Cerebellar nuclear complex (tissue), 1 donor: ENCODE results near the gene EME1.
A peak's percentile ranks its signal among the peaks of the same experiment; 100 is the strongest.
"Not testable (repeated sequence)": the region's sequence is repeated elsewhere in the genome, so short reads cannot be mapped to it uniquely, and the experiment has no call there.

Experiments
- DNase-seq, 2 experiments: peaks; one replicate each; lab custom pipeline; 2025; lab: John Stamatoyannopoulos, UW

The EME1 gene

DNA sequence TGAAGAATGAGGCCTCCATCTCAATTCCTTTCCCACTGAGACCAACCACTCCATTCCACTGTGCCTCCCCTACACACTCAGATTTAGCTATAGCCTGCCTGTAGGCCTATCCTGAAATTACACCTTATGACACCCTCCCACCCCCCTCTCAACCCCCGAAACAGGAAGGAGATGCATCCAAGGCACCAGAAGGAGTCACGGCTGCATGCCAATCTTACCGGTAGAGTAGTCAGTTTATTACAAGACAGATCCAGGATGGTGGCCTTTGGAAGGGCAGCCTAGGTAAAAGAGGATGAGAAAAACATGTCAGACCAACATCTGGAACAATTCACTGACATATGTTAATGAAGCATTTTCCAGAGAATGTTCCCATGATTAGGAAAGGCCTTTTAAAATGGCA is 21.7 kb downstream of the EME1 start:
- no peak for DNase-seq

DNA sequence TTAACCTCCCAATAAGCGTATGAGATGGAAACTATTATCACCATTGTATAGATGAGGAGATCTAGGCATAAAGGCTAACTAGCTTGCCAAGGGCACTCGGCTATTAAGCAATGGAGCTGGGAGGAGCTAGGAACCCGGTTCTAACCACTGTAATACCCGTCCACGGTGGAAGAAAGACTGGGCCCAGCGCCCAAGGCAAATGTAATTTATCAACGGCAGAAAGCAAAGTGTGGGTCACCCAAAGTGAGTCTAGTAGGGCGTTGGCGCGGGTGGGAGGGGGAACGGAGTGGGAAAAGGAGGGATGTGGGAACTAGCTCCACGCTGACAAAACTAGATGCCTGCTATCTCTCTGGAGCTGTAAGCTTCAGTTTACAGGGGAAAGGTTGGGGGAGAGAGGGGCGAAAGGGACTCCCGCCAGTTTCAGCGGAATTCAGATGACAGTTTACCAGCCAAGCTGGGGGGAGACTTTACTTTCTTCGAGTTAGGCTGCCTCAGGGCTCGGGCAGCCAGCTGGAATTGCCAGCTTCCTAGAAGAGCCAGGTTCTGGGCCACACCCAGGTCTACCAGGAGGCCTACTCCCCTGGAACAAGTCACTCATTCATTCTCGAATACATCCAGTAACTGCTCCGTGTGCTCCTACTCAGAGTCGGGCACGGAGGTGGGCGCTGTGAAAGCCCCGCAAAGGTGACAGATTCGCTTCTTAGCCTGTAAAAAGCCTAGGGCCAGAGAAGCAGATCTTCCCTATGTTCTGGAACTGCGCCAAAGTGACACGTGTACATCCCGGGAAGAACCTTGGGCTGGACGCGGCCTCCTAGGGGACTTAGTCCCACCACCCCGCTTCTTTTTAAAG is 23.5 kb downstream of the EME1 start:
- no peak for DNase-seq

DNA sequence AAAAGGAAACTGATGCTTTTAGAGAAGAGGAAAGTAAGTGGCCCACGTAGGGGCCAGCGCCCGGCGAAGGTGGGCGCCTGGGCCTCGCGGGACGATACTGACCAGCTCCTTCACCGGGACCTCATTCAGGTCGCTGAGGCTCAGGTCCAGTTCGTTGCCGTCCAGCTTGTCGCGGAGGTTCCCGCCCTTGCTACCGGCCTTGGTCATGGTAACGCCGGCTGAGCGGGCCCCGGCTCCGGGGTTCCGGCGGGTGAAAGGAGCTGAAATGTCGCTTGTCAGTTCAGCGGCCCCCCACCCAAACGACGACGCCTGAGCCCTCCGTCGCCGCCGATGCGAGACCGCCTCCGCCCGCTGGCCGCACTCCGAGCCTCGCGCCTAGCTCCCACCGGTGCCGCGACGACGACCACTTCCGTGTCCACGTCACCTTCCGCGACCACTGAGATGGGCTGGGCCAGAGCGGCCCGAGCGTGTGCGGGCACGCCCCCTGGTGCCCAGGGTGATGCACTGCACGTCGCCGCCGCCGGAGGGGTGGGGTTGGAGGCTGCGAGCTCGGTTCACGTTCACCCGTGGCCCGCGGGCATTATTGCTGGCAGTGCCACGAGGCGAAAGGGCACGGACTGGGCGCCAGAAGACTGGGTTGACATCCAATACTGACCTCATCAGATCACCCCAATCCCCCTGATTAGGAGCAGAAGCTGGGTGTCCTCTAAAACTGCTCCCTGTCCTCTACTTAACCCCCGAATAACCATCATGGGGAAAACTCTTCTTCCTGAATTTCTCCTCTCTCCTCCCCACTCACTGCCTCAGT is 24.3 kb downstream of the EME1 start, which contains the start of gene LRRC59:
LRRC59 (minus strand) TSS at position 413 of the 808 bp plus-strand sequence; CDS start at position 207, 206 bp downstream.
- peak; percentile 41 to 50 for DNase-seq

DNA sequence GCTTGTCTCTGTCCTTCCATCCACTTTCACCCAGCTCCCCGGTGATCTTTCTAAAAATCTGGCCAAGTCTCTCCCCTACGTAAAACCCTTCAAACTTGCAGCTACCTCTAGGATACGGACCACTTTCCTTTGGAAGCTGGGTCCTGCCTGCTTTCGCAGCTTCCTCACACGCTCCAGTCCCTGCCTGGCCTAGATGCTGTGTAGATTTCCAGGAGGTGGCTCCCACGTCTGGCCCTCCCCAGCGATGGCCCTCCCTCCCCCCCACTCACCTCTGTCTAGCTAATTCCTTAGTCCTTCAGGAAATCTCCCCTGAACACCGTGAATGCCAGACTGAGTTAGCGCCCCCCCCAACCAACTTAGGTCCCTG is 24.9 kb downstream of the EME1 start:
- DNase-seq: no peak

DNA sequence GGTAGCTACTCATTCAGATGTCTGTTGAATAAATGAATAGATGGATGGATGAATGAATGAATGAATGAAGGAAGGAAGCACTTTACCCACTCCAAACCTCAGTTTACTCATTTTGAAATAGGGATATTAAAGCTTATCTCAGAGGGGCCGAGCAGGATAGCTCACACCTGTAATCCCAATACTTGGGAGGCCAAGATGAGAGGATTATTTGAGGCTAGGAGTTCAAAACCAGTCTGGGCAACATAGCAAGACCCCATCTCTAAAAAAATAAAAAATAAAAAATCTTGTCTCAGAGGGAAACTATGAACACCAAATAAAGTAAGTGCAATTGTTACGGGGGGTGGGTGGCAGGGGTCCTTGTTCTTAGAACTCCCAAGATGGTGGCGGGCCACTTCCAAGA is 25.6 kb downstream of the EME1 start:
- not testable (repeated sequence) for DNase-seq

DNA sequence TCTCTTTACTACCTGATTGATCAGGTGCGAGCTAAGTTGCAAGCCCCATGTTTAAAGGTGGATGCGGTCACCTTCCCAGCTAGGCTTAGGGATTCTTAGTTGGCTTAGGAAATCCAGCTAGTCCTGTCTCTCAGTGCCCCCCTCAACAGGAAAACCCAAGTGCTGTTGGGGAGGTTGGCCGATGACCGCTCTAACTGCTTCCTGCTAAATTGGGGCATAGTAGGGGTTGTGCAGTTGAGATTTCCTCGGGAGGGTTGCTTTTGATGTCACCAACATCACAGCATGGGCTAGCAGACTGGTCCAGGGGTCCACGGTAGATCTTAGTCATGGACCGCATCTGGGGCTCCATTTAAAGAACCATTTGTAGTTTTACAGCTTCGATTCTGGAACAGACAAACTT is 26.6 kb downstream of the EME1 start:
- DNase-seq: not testable (repeated sequence)

DNA sequence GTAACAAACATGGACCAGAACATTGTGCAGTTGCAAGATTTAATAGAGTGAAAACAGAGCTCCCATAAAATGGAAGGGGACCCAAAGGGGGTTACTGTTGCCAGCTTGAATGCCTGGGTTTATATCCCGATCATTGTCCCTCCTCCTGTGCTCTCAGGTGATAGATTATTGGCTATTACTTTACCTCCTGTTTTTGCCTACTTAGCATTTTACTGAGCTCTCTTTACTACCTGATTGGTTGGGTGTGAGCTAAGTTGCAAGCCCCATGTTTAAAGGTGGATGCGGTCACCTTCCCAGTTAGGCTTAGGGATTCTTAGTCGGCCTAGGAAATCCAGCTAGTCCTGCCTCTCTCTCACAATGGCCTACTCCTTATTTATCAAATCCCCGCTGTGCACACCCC is 32.3 kb downstream of the EME1 start:
- DNase-seq: not testable (repeated sequence)

DNA sequence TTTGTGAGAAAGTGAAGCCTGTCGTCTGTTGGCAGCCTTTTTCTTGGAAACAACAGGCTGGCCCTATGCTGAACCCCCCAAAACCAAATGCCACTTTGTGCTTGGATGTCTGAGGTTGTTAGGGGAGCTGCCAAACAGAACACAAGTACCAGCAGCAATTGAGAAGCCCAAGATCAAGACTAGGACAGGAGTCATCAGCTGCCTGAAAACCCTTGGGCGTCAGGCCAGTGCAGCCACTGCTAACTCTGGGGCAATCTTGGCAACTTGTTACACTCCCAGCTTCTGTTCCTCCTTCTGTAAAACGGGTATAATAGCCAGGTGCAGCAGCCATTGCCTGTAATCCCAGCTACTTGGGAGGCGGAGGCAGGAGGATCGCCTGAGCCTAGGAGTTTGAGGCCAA is 33.5 kb downstream of the EME1 start:
- DNase-seq: no peak

DNA sequence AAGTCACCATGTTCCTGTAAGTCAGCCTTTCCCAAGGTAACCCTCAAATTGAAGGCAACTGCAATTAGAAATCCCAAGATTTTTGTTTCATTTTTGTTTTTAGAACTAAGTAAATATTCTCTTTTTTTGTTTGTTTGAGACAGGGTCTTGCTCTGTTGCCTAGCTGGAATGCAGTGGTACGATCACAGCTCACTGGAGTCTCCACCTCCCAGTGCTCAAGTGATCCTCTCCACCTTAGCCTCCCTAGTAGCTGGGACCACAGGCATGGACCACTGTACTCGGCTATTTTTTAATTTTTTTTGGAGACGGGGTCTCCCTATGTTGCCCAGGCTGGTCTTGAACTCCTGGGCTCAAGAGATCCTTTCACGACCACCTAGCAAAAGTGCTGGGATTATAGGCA is 34.9 kb downstream of the EME1 start:
- DNase-seq: no peak

DNA sequence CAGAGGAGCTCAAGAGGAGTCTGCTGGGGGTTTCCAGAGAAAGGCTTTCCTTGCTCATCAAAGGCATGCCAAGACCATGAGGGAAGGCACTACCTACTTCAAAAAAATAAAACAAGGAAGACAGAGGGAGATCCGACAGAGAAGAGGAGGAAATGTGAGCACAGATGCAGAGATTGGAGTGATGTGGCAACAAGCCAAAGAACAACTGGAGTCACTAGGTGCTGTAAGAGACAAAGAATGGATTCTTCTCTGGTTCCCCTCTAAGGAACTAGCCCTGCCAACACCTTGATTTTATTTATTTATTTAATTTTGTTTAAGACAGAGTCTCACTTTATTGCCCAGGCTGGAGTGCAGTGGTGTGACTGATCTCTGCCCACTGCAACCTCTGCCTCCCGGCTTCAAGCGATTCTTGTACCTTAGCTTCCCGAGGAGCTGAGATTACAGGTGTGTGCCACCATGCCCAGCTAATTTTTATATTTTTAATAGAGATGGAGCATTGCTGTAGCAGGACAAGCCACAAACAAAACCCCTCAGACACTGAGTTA is 39.2 kb downstream of the EME1 start:
- DNase-seq: no peak

DNA sequence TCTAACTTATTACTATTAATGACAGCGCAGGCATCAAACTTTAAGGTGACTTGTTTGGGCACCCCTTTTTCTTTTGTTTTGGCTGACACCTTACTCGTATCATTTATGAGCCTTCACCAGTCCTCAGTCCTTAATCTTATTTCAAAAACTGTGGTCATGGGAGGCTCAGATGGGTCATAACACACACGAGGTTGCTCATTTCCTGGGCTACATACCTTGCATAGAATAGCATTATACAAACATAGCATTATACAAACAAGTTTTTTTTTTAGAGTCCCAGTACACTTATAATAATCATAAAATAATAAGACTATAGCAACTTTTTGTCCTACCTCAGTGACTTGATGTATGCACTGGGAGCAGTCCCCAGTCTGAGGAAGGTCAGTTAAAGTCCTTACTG is 41.8 kb downstream of the EME1 start:
- DNase-seq: no peak

DNA sequence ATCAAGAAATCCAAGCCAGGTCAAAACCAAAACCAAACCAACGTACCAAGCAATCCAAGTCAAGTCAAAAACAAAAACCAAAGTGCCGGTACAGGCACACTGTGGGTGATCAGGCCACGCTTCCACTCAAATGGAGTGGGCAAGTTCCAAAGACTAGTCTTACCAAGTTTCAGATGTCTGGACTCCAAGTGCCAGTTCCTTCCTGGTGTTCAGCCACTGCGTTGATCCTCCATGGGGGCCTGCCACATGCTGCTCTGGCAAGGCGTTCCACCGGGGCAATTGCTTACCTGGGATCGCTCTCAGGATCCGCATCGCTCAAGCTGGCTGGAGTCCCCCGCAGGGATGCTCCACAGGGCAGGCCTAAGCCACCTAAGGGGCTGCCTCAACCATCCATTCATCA is 46.5 kb downstream of the EME1 start:
- not testable (repeated sequence) for DNase-seq

DNA sequence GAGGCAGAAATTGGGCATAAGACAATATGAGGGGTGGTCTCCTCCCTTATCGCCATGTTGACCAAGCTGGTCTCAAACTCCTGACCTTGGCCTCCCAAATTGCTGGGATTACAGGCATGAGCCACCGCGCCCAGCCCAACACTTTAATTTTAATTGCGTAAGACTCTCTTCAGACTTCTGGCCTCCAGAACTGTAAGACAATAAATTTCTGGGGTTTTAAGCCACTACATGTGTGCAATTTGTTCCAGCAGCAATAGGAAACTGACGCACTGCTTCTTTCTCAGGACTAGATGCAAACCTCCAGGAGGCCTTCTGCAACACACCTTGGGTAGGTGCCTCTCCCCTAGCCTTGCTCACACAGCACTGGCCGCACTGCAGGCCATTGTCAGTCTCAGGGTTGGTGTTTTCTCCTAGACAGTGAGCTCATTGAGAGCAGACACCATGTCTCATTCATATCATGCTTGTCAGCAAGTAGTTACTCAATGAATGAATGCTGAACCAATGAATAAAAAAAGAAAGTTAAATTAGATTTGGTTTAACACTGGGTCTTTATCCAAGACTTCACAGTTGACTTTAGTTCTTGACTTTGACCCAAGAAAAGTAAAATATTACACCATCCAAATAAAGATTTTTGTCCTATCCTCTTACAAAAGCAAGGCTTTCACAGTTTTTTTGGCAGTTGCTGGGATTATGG is 47.5 kb downstream of the EME1 start:
- DNase-seq: no peak

DNA sequence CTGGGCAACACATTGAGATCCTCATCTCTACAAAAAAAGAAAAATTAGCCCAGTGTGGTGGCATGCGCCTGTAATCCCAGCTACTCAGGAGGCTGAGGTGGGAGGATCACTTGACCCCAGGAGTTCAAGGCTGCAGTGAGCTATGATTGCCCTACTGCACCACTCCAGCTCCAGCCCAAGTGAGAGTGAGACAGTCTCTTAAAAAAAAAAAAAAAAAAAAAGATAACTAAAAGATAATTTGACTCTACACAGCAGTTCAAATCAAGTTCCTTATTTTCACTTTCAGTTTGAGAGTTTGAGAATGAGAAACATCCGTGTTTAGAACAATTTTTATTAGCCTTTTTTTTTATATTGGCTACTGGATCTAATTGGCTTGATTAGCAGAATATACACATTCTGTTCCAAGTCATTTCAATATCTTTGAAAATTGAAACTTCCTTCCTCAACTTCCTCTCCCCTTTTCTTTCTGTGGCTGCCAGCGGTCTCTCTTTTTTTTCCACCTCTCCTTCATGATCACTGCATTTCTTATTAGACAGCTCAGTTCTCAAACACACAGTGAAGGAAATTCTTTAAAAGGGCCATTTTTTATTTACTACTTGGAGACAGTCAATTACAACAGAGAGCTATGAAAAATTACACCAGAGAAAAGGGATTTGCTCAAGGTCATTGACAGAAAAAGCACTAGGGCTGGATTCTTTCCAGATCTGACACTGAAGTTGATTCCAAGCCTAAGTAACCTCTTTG is 48.5 kb downstream of the EME1 start:
- DNase-seq: no peak

DNA sequence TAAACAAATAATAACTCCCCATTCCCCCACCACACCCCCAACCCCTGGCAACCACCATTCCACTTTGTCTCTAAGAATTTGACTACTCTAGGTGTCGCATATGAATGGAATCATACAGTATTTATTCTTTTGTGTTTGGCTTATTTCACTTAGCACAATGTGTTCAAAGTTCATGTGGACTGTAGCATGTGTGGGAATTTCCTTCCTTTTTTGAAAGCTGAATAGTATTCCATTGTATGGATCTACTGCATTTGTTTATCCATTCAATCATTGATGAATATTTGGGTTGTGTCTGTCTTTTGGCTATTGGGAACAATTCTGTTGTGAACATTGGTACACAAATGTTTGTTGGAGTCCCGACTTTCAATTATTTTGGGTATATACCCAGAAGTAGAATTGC is 49.7 kb downstream of the EME1 start:
- DNase-seq: no peak

DNA sequence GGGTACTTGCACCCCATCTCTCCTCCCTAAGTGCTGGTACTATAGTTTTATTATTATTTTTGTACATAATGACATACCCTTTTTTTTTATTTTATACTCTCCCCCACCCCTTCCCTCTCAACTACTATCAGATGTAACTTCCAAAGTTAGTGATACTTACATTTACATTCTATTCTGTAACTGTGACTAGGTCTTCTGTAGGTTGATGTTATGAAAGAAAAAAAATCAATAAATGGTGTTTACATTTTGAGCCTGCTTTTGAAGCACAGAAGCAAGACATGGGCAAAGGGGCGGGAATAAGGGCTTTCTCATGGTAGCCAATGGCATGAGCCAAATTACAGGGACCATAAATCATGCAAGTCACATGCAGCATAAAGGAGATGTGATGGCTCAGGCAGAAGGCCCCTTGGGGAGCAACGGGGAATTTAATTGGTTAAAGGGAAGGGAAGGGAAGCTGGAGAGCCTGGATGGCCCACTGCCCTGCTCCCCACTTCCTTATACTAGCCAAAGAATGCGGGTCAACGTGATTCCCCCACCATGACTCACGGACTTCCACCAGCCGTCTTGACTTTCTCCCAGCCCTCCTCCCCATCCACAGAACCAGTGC is 50.6 kb downstream of the EME1 start:
- DNase-seq: no peak

DNA sequence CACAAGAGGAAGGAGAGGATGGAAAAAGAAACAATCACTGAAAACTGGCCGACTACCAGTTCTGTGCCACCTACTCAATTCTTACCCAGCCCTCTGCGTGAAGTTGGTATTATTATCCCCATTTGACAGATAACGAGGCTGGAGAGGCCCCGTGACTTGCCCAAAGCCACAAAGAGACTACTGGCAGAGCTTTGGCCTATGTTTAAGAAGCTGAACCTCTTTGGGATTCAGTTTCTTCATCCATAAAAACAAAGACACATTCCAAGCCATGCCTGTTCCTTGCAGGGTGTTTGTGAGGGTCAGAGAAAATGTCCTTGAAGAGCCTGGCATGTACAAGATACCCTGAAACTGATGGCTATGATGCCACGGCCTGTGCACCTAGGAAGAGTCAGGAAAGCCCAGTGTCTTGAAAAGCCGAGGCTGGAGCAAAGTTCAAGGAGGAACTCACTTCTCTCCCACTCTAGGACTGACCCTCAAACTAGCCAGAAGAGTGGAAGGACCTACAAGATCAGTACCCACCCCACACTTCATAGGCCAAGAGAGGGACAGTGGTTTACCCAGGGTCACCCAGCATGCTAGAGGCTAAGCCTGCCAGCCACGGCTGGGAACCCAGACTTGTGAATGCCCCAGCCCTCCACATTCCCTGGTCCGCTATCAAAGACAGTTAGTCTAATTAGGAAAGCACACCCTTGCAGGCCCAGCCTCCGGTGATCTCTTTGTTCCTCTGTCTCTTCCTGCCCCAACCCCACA is 51.4 kb downstream of the EME1 start:
- no peak for DNase-seq

DNA sequence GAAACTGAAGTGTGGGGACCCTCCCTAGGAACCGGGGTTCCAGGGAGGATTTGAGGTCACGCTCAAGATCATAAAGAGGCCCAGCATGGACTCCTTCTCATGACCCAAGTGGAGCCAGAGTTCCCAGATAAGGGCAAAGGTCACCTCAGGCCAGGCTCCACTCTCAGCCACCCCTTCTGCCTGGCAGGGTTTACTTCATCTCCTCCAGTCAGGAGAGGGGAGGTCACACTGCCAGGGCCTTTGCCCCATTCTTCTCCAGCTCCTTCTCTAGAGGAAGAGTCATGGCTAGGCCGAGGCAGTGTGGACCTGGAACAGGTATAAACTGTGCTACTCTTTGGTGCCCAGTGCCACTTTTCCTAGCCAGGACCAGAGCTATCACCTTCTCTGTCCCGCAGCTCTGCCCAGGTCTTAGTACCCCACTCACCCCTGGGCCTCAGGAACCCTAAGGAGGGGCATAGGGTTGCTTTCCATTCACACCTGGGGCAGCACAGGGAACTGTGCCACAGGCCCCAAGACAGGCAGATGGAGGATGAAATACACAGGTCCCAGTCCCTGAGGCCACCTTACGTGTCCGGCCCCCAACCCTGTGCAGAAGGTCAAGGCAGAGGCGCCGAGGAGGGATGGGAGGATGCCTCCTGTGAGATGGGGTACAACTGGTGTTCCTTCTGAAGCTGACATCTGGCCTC is 52.1 kb downstream of the EME1 start:
- no peak for DNase-seq

DNA sequence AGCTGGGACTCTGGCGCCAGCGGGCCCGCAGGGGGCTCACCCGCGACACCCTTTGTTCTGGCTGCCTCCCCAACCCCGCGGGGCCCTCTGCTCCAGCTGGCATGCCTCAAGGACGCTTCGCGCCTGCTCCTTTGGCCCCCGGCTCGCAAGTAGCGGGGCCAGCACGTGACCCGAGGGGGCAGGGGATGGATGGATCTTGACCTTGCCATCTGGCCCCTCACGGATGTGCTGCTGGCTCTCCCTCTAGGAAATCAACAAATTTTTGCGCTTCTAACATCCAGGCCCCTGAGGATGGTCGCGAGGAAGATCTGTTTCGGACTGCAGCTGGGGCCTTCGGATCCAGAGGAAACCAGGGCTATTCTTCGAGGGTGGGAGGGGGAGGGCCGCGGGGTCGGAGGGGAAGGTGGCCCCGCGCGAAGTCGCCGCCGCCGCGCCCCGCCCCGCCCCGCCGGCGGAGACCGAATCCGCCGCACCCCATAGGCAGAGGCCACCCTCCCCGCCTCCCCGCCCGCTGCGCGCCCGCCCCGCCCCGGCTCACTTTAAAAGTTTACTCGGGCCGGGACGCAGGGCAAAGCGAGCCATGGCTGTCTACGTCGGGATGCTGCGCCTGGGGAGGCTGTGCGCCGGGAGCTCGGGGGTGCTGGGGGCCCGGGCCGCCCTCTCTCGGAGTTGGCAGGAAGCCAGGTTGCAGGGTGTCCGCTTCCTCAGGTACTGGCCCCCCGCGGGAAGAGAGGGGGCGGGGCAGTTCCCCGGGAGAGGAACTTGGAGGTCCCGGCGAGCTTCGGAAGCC is 52.8 kb downstream of the EME1 start, which contains the start of gene ACSF2:
ACSF2 (plus strand) TSS at position 537 of the 790 bp plus-strand sequence; CDS start at position 581, 44 bp downstream.
- DNase-seq: no peak
